Prostate gland (tissue), 2 donors: ENCODE results near the gene SIK2.

Experiments
- CTCF ChIP-seq, 4 experiments: fragments of 200-600 bp in 2 of 4; fragments of 450-650 bp in 2 of 4; sonication (generic) in 2 of 4; IDR thresholded peaks; 1 replicate in 3 of 4; 2 replicates in 1 of 4; pipeline ENCODE4 v1.5.1; 2016 to 2019; ENCODE audit warnings: antibody characterized with exemption in 4 of 4, mild to moderate bottlenecking in 2 of 4, moderate library complexity in 2 of 4
- POLR2AphosphoS5 ChIP-seq: sonication (generic); formaldehyde crosslinking; IDR thresholded peaks from one replicate; pipeline ENCODE4 v1.6.1; 2017; ENCODE audit warnings: antibody characterized with exemption

- TF ChIP-seq POLR2AphosphoS5 (peak; percentile 6), CTCF (IDR thresholded peaks at IDR 0.05) (no peak)
Observed at GRCh38 chr11:111733016-111733415, 130.8 kb downstream of the SIK2 start.
